Endothelial cell (in vitro differentiated cells): ENCODE data around the gene SNAI3. TPM values are rescaled to one million over a fixed set of nuclear protein-coding genes. Genes with fewer than 3 reads are reported as not detected.

ENCODE experiments used
- DNase-seq: peaks from one replicate; pipeline ENCODE4 v3.0.0; 2021; ENCODE audit warnings: low spot score
- H3K27ac Mint-ChIP-seq: one replicate; pipeline ENCODE4 v1.8.0; 2021; ENCODE audit warnings: mixed read lengths, inconsistent platforms; ENCODE audit not compliant: unreplicated experiment
- H3K27me3 Mint-ChIP-seq: one replicate; pipeline ENCODE4 v1.8.0; 2021; ENCODE audit warnings: mild to moderate bottlenecking, moderate library complexity, mixed read lengths, inconsistent platforms; ENCODE audit not compliant: unreplicated experiment
- H3K36me3 Mint-ChIP-seq: one replicate; pipeline ENCODE4 v1.8.0; 2021; ENCODE audit warnings: mild to moderate bottlenecking, low read depth, mixed read lengths, inconsistent platforms; ENCODE audit not compliant: unreplicated experiment
- H3K4me1 Mint-ChIP-seq: one replicate; pipeline ENCODE4 v1.8.0; 2021; ENCODE audit warnings: mild to moderate bottlenecking, mixed read lengths, inconsistent platforms; ENCODE audit not compliant: unreplicated experiment
- H3K4me3 Mint-ChIP-seq: one replicate; pipeline ENCODE4 v1.8.0; 2021; ENCODE audit warnings: mild to moderate bottlenecking, mixed read lengths, inconsistent platforms; ENCODE audit not compliant: unreplicated experiment
- H3K9me3 Mint-ChIP-seq: one replicate; pipeline ENCODE4 v1.8.0; 2021; ENCODE audit warnings: mixed read lengths, inconsistent platforms; ENCODE audit not compliant: unreplicated experiment
- CTCF ChIP-seq: fragments of 200-600 bp; sonication (generic); IDR thresholded peaks from one replicate; pipeline ENCODE4 v1.5.0; 2021; ENCODE audit warnings: antibody characterized with exemption; ENCODE audit not compliant: unreplicated experiment
- total RNA-seq: library from RNA; stranded (reverse); fragmentation: NEBNext Ultra II Directional; extraction: Animal tissue kit (Norgen Biotek cat#: 25700); gene quantifications from one replicate; pipeline ENCODE4 v1.2.1, GENCODE V29; 2021; ENCODE audit not compliant: unreplicated experiment

Gene SNAI3
- total RNA-seq, 1 donor from 2014 or later = 2.6 TPM

DNA sequence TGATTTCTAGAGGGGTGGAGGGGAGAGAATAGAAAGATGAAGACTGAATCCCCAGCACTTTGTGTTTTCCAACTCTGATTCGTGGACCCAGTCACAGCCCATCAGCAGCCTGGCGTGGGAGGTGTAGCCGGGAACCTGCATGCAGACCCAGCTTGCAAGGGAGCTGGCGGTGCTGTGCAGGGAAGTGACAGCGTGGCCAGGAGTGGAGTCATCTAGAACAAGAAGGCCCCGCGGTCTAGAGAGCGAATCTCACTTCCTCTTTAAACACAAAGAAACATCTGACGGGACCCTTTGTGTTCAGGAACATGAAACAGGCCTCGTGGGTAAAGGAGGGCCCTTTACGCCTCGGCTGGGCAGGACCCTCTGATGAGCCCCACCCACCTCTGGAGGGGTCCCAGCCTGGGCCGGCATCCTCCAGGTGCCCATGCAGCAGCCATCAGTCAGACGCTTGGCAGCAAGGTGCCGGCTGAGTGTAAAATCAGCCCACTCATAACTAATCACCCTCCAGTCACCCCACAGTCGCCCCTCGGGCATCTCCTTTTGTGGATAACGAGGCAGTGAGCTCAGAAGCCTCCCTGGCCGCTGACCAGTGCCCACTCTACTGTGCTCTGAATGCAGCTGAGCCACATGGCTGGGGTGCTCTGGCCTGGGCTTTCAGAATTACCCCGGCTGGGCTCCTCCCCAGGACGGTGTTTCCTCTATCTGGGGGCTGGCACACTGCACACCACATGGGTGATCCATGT is 4.4 kb downstream of the SNAI3 start:
- TF ChIP-seq CTCF = no peak
- no peak for DNase-seq
- Mint-ChIP-seq H3K9me3 (no peaks in the 10 kb centered on the region), H3K27me3 (no peaks in the 10 kb centered on the region), H3K4me1 (no peaks in the 10 kb centered on the region), H3K36me3 (no peaks in the 10 kb centered on the region), H3K4me3 (no peak overlapping the region), H3K27ac (no peak overlapping the region)

DNA sequence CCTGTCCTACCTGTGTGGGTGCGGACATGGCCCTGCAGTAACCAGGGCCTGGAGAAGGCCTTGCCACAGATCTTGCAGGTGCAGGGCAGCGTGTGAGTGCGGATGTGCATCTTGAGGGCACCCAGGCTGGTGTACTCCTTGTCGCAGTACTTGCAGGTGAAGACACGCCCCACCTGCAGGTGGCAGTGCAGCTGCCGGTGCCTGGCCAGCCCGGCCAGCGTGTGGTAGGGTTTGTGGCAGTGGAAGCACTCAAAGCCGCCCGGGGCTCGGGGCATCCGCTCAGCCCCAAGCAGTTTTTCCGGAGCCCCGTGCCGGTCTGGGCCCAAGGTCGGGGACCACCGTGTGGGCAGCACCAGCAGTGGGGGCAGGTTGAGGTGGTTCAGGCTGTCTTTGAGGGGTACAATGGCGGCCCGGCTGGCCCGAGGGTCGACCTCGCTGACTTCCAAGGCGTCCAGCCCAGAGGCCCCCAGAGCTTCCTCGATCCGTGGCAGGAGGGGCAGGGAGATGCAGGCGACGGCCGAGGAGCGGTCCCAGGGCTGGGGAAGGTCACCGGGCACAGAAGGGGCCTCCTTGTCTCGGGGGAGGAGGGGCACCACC is 5.1 kb downstream of the SNAI3 start:
- DNase-seq = peak; percentile 47
- H3K36me3 Mint-ChIP-seq = no peaks in the 10 kb centered on the region
- no peaks in the 10 kb centered on the region for H3K27me3 Mint-ChIP-seq
- H3K9me3 Mint-ChIP-seq = no peaks in the 10 kb centered on the region
- TF ChIP-seq CTCF = peak; percentile 27
- H3K4me1 Mint-ChIP-seq = no peaks in the 10 kb centered on the region
- no peak overlapping the region for H3K27ac Mint-ChIP-seq
- H3K4me3 Mint-ChIP-seq = no peak overlapping the region

DNA sequence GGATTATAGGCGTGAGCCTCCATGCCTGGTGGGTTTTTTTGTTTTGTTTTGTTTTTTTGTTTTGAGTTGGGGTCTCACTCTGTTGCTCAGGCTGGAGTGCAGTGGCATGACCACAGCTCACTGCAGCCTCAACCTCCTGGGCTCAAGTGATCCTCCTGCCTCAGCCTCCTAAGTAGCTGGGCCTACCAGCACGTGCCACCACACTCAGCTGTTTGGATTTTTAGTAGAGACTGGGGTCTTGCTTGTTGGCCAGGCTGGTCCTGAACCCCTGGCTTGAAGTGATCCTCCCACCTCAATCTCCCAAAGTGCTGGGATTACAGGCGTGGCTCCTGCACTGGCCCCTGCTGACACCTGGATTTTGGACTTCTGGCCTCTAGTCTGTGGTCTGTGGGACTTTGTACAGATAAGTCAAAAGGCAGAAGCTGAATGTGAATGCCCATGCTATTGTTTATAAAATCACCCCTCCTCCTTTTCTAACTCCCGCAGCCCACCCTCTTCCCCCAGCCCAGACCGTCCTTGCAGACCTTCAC is 5.7 kb downstream of the SNAI3 start:
- H3K27me3 Mint-ChIP-seq = no peaks in the 10 kb centered on the region
- no peak for TF ChIP-seq CTCF
- no peaks in the 10 kb centered on the region for H3K4me1 Mint-ChIP-seq
- no peak overlapping the region for H3K4me3 Mint-ChIP-seq
- DNase-seq = no peak
- H3K27ac Mint-ChIP-seq = no peak overlapping the region
- no peaks in the 10 kb centered on the region for H3K36me3 Mint-ChIP-seq
- no peaks in the 10 kb centered on the region for H3K9me3 Mint-ChIP-seq

GRCh38 chr16:88678224-88678979 is 7.9 kb downstream of the SNAI3 start:
- peaks cover 4% of the 10 kb centered on the region for H3K36me3 Mint-ChIP-seq
- peaks cover 4% of the 10 kb centered on the region for H3K27me3 Mint-ChIP-seq
- no peak for DNase-seq
- TF ChIP-seq CTCF = no peak
- no peaks in the 10 kb centered on the region for H3K4me1 Mint-ChIP-seq
- H3K4me3 Mint-ChIP-seq = no peak overlapping the region
- H3K9me3 Mint-ChIP-seq = no peaks in the 10 kb centered on the region
- no peak overlapping the region for H3K27ac Mint-ChIP-seq
